Measurements from ENCODE around the gene BAX. TPM values are rescaled to one million over a fixed set of nuclear protein-coding genes. Genes with fewer than 3 reads are reported as not detected.

The BAX gene
- total RNA-seq, 1 experiment from 2014 or later, result 346 TPM

DNA sequence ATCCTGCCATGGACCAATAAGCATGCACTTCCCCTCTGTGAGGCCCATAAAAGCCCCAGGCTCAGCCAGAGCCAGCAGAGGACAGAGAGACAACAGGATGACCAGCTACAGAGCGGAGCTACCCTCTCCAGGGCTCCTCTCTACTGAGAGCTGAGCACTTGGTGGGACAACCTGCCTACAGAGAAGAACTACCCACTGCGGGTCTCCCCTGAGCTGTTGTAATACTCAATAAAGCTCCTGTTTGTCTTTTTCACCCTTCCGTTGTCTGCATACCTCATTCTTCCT is 7.5 kb upstream of the BAX start (continued):
- TF ChIP-seq, protein P1, sequence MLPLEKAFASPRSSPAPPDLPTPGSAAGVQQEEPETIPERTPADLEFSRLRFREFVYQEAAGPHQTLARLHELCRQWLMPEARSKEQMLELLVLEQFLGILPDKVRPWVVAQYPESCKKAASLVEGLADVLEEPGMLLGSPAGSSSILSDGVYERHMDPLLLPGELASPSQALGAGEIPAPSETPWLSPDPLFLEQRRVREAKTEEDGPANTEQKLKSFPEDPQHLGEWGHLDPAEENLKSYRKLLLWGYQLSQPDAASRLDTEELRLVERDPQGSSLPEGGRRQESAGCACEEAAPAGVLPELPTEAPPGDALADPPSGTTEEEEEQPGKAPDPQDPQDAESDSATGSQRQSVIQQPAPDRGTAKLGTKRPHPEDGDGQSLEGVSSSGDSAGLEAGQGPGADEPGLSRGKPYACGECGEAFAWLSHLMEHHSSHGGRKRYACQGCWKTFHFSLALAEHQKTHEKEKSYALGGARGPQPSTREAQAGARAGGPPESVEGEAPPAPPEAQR (CRISPR knock-in tag; IDR thresholded peaks at IDR 0.05), result no peak

DNA sequence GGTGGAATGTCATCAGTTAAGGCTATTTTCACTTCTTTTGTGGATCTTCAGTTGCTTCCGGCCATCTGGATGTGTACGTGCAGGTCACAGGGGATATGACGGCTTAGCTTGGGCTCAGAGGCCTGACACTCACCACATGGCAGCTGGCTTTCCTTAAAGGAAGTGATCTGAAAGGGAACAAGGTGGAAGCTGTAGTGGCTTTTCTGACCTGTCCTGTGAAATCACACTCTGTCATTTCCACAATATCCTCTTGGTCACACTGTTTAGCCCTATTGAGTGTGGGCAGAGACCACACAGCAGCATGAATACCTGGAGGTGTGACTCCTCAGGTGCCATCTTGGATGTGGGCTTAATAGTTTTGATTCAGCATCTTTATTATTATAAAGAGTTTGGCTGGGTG is 4.5 kb upstream of the BAX start:
- ATAC-seq (no peak), DNase-seq (ENCODE audit: low spot score) (no peak)
- H3K4me1 Mint-ChIP-seq, result peaks cover 2% of the 10 kb centered on the region; the same call in 1 of the 2 replicates
- H3K27me3 Mint-ChIP-seq (ENCODE audit: low read depth), result peaks cover 19% of the 10 kb centered on the region
- POLR2A ChIA-PET, result no interaction called here
- no peak for TF ChIP-seq ZNF317 (CRISPR knock-in tag; IDR thresholded peaks at IDR 0.05; ENCODE audit: borderline replicate concordance, low read depth)
- no peak for TF ChIP-seq KAT7 (CRISPR knock-in tag; IDR thresholded peaks at IDR 0.05; ENCODE audit: borderline replicate concordance)
- TF ChIP-seq OVOL2 (CRISPR knock-in tag; IDR thresholded peaks at IDR 0.05; ENCODE audit: borderline replicate concordance), result no peak
- TF ChIP-seq, protein P2, sequence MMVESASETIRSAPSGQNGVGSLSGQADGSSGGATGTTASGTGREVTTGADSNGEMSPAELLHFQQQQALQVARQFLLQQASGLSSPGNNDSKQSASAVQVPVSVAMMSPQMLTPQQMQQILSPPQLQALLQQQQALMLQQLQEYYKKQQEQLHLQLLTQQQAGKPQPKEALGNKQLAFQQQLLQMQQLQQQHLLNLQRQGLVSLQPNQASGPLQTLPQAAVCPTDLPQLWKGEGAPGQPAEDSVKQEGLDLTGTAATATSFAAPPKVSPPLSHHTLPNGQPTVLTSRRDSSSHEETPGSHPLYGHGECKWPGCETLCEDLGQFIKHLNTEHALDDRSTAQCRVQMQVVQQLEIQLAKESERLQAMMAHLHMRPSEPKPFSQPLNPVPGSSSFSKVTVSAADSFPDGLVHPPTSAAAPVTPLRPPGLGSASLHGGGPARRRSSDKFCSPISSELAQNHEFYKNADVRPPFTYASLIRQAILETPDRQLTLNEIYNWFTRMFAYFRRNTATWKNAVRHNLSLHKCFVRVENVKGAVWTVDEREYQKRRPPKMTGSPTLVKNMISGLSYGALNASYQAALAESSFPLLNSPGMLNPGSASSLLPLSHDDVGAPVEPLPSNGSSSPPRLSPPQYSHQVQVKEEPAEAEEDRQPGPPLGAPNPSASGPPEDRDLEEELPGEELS (CRISPR knock-in tag; IDR thresholded peaks at IDR 0.05), result no peak
- TF ChIP-seq, protein P3, sequence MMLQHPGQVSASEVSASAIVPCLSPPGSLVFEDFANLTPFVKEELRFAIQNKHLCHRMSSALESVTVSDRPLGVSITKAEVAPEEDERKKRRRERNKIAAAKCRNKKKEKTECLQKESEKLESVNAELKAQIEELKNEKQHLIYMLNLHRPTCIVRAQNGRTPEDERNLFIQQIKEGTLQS (CRISPR knock-in tag; conservative IDR thresholded peaks at IDR 0.05), result no peak
- no peak for TF ChIP-seq FOXP1 (CRISPR knock-in tag; IDR thresholded peaks at IDR 0.05; ENCODE audit: borderline replicate concordance)
- H3K4me3 Mint-ChIP-seq, result no peak overlapping the region
- CTCF ChIA-PET, result no interaction called here
- no peaks in the 10 kb centered on the region for H3K9me3 Mint-ChIP-seq
- H3K36me3 Mint-ChIP-seq, result peaks cover under 1% of the 10 kb centered on the region; the same call in 1 of the 2 replicates
- no peak overlapping the region for H3K27ac Mint-ChIP-seq

DNA sequence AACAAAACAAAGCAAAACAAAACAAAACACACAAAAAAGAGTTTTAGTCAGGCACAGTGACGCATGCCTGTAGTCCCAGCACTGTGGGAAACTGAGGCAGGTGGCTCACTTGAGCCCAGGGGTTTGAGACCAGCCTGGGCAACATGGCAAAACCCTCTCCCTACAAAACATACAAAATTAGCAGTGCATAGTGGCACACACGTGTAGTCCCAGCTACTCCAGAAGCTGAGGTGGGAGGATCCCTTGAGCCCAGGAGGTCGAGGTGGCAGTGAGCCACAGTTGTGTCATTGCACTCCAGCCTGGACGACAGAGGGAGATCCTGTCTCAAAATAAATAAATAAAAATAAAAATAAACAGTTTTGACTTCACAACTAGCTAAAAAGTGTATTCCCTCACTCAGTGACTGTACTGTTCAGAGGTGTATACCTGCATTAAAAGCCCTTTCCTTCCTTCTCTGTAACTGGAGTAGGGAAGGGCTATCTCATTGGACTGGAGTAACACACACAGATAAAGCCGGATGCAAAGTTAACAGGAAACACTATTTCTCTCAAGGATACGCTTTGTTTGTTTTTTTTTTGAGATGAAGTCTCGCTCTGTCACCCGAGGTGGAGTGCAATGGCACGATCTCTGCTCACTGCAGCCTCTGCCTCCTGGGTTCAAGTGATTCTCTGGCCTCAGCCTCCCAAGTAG is 3.7 kb upstream of the BAX start:
- TF ChIP-seq, protein P4, sequence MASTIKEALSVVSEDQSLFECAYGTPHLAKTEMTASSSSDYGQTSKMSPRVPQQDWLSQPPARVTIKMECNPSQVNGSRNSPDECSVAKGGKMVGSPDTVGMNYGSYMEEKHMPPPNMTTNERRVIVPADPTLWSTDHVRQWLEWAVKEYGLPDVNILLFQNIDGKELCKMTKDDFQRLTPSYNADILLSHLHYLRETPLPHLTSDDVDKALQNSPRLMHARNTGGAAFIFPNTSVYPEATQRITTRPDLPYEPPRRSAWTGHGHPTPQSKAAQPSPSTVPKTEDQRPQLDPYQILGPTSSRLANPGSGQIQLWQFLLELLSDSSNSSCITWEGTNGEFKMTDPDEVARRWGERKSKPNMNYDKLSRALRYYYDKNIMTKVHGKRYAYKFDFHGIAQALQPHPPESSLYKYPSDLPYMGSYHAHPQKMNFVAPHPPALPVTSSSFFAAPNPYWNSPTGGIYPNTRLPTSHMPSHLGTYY (CRISPR knock-in tag; IDR thresholded peaks at IDR 0.05), result no peak
- TF ChIP-seq, protein P2 (CRISPR knock-in tag; IDR thresholded peaks at IDR 0.05), result no peak
- TF ChIP-seq, protein P1 (CRISPR knock-in tag; IDR thresholded peaks at IDR 0.05), result no peak
- no peak for TF ChIP-seq PRRX2 (CRISPR knock-in tag; IDR thresholded peaks at IDR 0.05)
- no peak for TF ChIP-seq ESRRA (CRISPR knock-in tag; IDR thresholded peaks at IDR 0.05; ENCODE audit: borderline replicate concordance)
- H3K27ac Mint-ChIP-seq, result no peak overlapping the region
- H3K9me3 Mint-ChIP-seq, result no peaks in the 10 kb centered on the region

More for the DNA sequence above, 3.7 kb upstream of the BAX start:
- H3K36me3 Mint-ChIP-seq, result peaks cover 8% of the 10 kb centered on the region
- CTCF ChIA-PET, result interaction anchor here (1.2 to 1.9 kb wide), 2 partner anchors 20 to 43 kb away, joined by 3 to 8 read pairs; partner anchors contain the start of gene RUVBL2
- H3K27me3 Mint-ChIP-seq (ENCODE audit: low read depth), result peaks cover 19% of the 10 kb centered on the region
- no peak overlapping the region for H3K4me3 Mint-ChIP-seq
- DNase-seq (ENCODE audit: low spot score), result no peak
- POLR2A ChIA-PET, result no interaction called here
- peaks cover 10% of the 10 kb centered on the region for H3K4me1 Mint-ChIP-seq
- ATAC-seq, result no peak
